Caco-2 (cell line): ENCODE measurements around the gene LRMDA. TPM values are rescaled to one million over a fixed set of nuclear protein-coding genes. Genes with fewer than 3 reads are reported as not detected.

Source experiments
- BruUV-seq: library from RNA; stranded (reverse); fragments of 400-500 nt; replicated peaks from 2 replicates; lab custom pipeline; 2021; lab: Mats Ljungman, UMichigan
- CTCF ChIA-PET: fragments of 300-600 bp; sonication (Branson Sonifier 250); formaldehyde crosslinking; loops from one replicate; lab custom pipeline; 2022; ENCODE audit warnings: antibody characterized with exemption; lab: Charles Lee
- POLR2A ChIA-PET: fragments of 300-600 bp; sonication (Branson Sonifier 250); formaldehyde crosslinking; loops from one replicate; lab custom pipeline; 2022; ENCODE audit warnings: antibody characterized with exemption; lab: Charles Lee
- DNase-seq, 2 experiments: peaks; one replicate each; pipeline versions ENCODE4 v3.0.0 to v3.0.0-alpha.2; 2020 to 2022
- H3K27me3 ChIP-seq: replicated peaks from 2 replicates; pipeline ENCODE4 v1.6.0; 2011; ENCODE audit warnings: low read length; ENCODE audit not compliant: control insufficient read depth, insufficient read depth
- H3K36me3 ChIP-seq: 2 replicates; pipeline ENCODE4 v1.5.1; 2011; ENCODE audit warnings: low read length; ENCODE audit not compliant: control insufficient read depth, insufficient read depth
- H3K4me1 ChIP-seq: fragments of 250-450 bp; sonication (Bioruptor Pico); 2 replicates; pipeline ENCODE4 v1.5.1; 2020; ENCODE audit warnings: mild to moderate bottlenecking
- H3K4me3 ChIP-seq: 2 replicates; pipeline ENCODE4 v1.5.1; 2011; ENCODE audit warnings: low read depth, mild to moderate bottlenecking, control low read depth, low read length
- H3K9me3 ChIP-seq: fragments of 250-450 bp; sonication (Bioruptor Pico); 2 replicates; pipeline ENCODE4 v1.5.1; 2020; ENCODE audit warnings: mild to moderate bottlenecking, moderate library complexity
- H3K27ac Mint-ChIP-seq: one replicate; pipeline ENCODE4 v1.8.0; 2022; ENCODE audit warnings: mixed read lengths; ENCODE audit not compliant: unreplicated experiment
- H3K27me3 Mint-ChIP-seq: one replicate; pipeline ENCODE4 v1.8.0; 2022; ENCODE audit warnings: mixed read lengths; ENCODE audit not compliant: insufficient read depth, unreplicated experiment
- H3K36me3 Mint-ChIP-seq: one replicate; pipeline ENCODE4 v1.8.0; 2022; ENCODE audit warnings: mild to moderate bottlenecking, mixed read lengths; ENCODE audit not compliant: insufficient read depth, unreplicated experiment
- H3K4me1 Mint-ChIP-seq: one replicate; pipeline ENCODE4 v1.8.0; 2022; ENCODE audit warnings: low read depth, mixed read lengths; ENCODE audit not compliant: unreplicated experiment
- H3K4me3 Mint-ChIP-seq: one replicate; pipeline ENCODE4 v1.8.0; 2022; ENCODE audit warnings: mild to moderate bottlenecking, moderate library complexity, mixed read lengths; ENCODE audit not compliant: unreplicated experiment
- H3K9me3 Mint-ChIP-seq: one replicate; pipeline ENCODE4 v1.8.0; 2022; ENCODE audit warnings: mixed read lengths; ENCODE audit not compliant: unreplicated experiment
- CTCF ChIP-seq, 2 experiments: fragments of 200-600 bp in 1 of 2; IDR thresholded peaks; 1 replicate in 1 of 2; 2 replicates in 1 of 2; pipeline versions ENCODE4 v1.5.1 to v1.8.0; 2011 to 2022; ENCODE audit warnings: antibody characterized with exemption in 1 of 2, control low read depth in 1 of 2, inconsistent platforms in 1 of 2, low read depth in 1 of 2, low read length in 1 of 2, mild to moderate bottlenecking in 1 of 2, moderate library complexity in 1 of 2; ENCODE audit not compliant: insufficient read depth in 1 of 2, severe bottlenecking in 1 of 2, unreplicated experiment in 1 of 2
- intact Hi-C: fragments of 100-400 bp; cut with micrococcal nuclease; formaldehyde crosslinking; loops from one replicate; pipeline ENCODE4 v1.10.0; 2022; ENCODE audit not compliant: unreplicated experiment
- total RNA-seq: library from RNA; stranded (reverse); gene quantifications from 2 replicates; pipeline ENCODE4 v1.2.3, GENCODE V29; 2022

LRMDA gene
- total RNA-seq, 1 experiment from 2014 or later: 18.5 TPM

GRCh38 chr10:76252733-76253132, 821.3 kb downstream of the LRMDA start:
- ChIA-PET POLR2A (no interaction called here), CTCF (no interaction called here)
- no peak for TF ChIP-seq CTCF (IDR thresholded peaks at IDR 0.05; ENCODE audit: insufficient read depth in 1 of 2, low read depth in 1 of 2, low read length in 1 of 2, severe bottlenecking in 1 of 2, unreplicated experiment in 1 of 2)
- Histone ChIP-seq H3K4me3 (no peak overlapping the region), H3K4me1 (no peaks in the 10 kb centered on the region), H3K9me3 (no peaks in the 10 kb centered on the region), H3K36me3 (no peaks in the 10 kb centered on the region), H3K27me3 (no peaks in the 10 kb centered on the region)
- no peak for DNase-seq
- H3K27ac Mint-ChIP-seq: no peak overlapping the region
- H3K27me3 Mint-ChIP-seq: no peaks in the 10 kb centered on the region
- no peaks in the 10 kb centered on the region for H3K4me1 Mint-ChIP-seq
- no peak overlapping the region for H3K4me3 Mint-ChIP-seq
- intact Hi-C loops: no loop called here
- H3K9me3 Mint-ChIP-seq: no peaks in the 10 kb centered on the region
- BruUV-seq: no TSS peak
- no peaks in the 10 kb centered on the region for H3K36me3 Mint-ChIP-seq

- no peak for TF ChIP-seq CTCF (IDR thresholded peaks at IDR 0.05; ENCODE audit: insufficient read depth in 1 of 2, low read depth in 1 of 2, low read length in 1 of 2, severe bottlenecking in 1 of 2, unreplicated experiment in 1 of 2)
- H3K4me1 Mint-ChIP-seq: no peaks in the 10 kb centered on the region
- ChIA-PET POLR2A (no interaction called here), CTCF (no interaction called here)
- intact Hi-C loops: no loop called here
- H3K4me3 Mint-ChIP-seq: no peak overlapping the region
- Histone ChIP-seq H3K4me1 (no peaks in the 10 kb centered on the region), H3K36me3 (no peaks in the 10 kb centered on the region), H3K4me3 (no peak overlapping the region), H3K9me3 (peaks cover 4% of the 10 kb centered on the region; the same call in 1 of the 2 replicates), H3K27me3 (no peaks in the 10 kb centered on the region)
- no peak overlapping the region for H3K27ac Mint-ChIP-seq
- no peaks in the 10 kb centered on the region for H3K27me3 Mint-ChIP-seq
- no peak for DNase-seq
- H3K9me3 Mint-ChIP-seq: peaks cover 23% of the 10 kb centered on the region
- H3K36me3 Mint-ChIP-seq: no peaks in the 10 kb centered on the region
- BruUV-seq: no TSS peak
Observed at GRCh38 chr10:76255241-76255640, 823.8 kb downstream of the LRMDA start.

DNA sequence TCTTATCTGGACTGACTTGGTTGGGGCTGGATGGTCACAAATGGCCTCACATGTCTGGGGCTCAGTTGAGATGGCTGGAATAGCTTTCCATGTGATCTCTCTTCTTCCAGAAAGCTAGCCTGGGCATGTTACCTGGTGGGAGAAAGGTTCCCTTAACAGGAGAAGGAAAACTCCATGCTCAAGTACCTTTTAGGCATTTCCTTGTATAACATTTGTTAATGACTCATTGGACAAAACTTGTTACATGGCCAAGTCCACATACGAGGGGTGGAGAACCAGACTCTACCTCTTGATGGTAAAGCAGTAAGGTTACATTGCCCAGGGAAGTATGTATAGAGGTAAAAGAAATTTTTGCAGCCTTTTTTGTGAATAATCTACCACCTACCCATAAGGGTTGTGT, 826.4 kb downstream of the LRMDA start:
- ChIA-PET POLR2A (no interaction called here), CTCF (no interaction called here)
- Mint-ChIP-seq H3K4me1 (no peaks in the 10 kb centered on the region), H3K4me3 (no peak overlapping the region), H3K9me3 (peaks cover 27% of the 10 kb centered on the region), H3K27ac (no peak overlapping the region), H3K27me3 (no peaks in the 10 kb centered on the region), H3K36me3 (no peaks in the 10 kb centered on the region)
- Histone ChIP-seq H3K36me3 (no peaks in the 10 kb centered on the region), H3K4me1 (no peaks in the 10 kb centered on the region), H3K4me3 (no peak overlapping the region), H3K27me3 (no peaks in the 10 kb centered on the region), H3K9me3 (peaks cover 13% of the 10 kb centered on the region; the same call in 1 of the 2 replicates)
- no peak for TF ChIP-seq CTCF (IDR thresholded peaks at IDR 0.05; ENCODE audit: insufficient read depth in 1 of 2, low read depth in 1 of 2, low read length in 1 of 2, severe bottlenecking in 1 of 2, unreplicated experiment in 1 of 2)
- BruUV-seq: no TSS peak
- intact Hi-C loops: no loop called here
- no peak for DNase-seq
